ENCODE data around the gene ZNF555. TPM values are rescaled to one million over a fixed set of nuclear protein-coding genes. Genes with fewer than 3 reads are reported as not detected.
A peak's percentile ranks its signal among the peaks of the same experiment; 100 is the strongest.

ZNF555 gene
- total and polyA plus RNA-seq, 9 of the 15 experiments (the other 6 are each of a cell fraction or from before 2014, with no cell fraction given) = 2.0 to 6.7 (median 5.4) TPM

- TF ChIP-seq RERE (CRISPR knock-in tag; IDR thresholded peaks at IDR 0.05; ENCODE audit: borderline replicate concordance) (no peak), SMAD1 (IDR thresholded peaks at IDR 0.05; ENCODE audit: low read depth, low read length, partially characterized antibody) (no peak), ZNF76 (CRISPR knock-in tag; IDR thresholded peaks at IDR 0.05; ENCODE audit: borderline replicate concordance) (no peak), ZBTB7A (IDR thresholded peaks at IDR 0.05; ENCODE audit: borderline replicate concordance, control insufficient read depth, low read depth, low read length) (peak; percentile 97), PCBP1 (IDR thresholded peaks at IDR 0.05; ENCODE audit: low read depth, low read length, poor library complexity, severe bottlenecking) (no peak), NFIC (IDR thresholded peaks at IDR 0.05) (no peak), RBM22 (IDR thresholded peaks at IDR 0.05; ENCODE audit: low read depth, low read length, poor library complexity, severe bottlenecking) (no peak), ZFX (CRISPR knock-in tag; IDR thresholded peaks at IDR 0.05) (peak; percentile 65), ARID1B (IDR thresholded peaks at IDR 0.05) (no peak), ETV1 (tag; conservative IDR thresholded peaks at IDR 0.05; ENCODE audit: low read depth) (no peak), PPARD (CRISPR knock-in tag; IDR thresholded peaks at IDR 0.05) (no peak), FOXJ2 (tag; IDR thresholded peaks at IDR 0.05) (peak; percentile 62; the same call in 1 of the 2 replicates), THRAP3 (IDR thresholded peaks at IDR 0.05; ENCODE audit: borderline replicate concordance) (no peak), SREBF2 (CRISPR knock-in tag; IDR thresholded peaks at IDR 0.05) (no peak), CREB1 (IDR thresholded peaks at IDR 0.05) (peak; percentile 79), CREB1 (CRISPR knock-in tag; IDR thresholded peaks at IDR 0.05) (peak; percentile 90), ZNF431 (CRISPR knock-in tag; IDR thresholded peaks at IDR 0.05) (peak; percentile 66; the same call in 1 of the 2 replicates), ZNF134 (CRISPR knock-in tag; conservative IDR thresholded peaks at IDR 0.05) (peak; percentile 44; the same call in 1 of the 2 replicates)
These were observed 21.6 kb upstream of the ZNF555 start, which contains the start of gene ZNF554 (continued) for GRCh38 chr19:2819540-2820111.

Data from K562 (cell line).